Measurements from ENCODE around the gene SEMA4B.

The SEMA4B gene

GRCh38 chr15:90211440-90212143 lies 10.5 kb downstream of the SEMA4B start:
- H3K27me3 ChIP-seq (ENCODE audit: control insufficient read depth, insufficient read depth, low read length), result no peaks in the 10 kb centered on the region
- no peak overlapping the region for H3K9ac ChIP-seq (ENCODE audit: low read length)
- H3K4me3 ChIP-seq (ENCODE audit: low read length), result no peak overlapping the region
- no peaks in the 10 kb centered on the region for H3K4me1 ChIP-seq (ENCODE audit: control insufficient read depth, low read depth, low read length)
- H3K27ac ChIP-seq (ENCODE audit: low read length), result no peak overlapping the region
- no peaks in the 10 kb centered on the region for H3K9me3 ChIP-seq (ENCODE audit: control insufficient read depth, low read depth, low read length)
- H3K36me3 ChIP-seq (ENCODE audit: control insufficient read depth, low read depth, low read length), result peaks cover 8% of the 10 kb centered on the region

- H3K36me3 ChIP-seq (ENCODE audit: control insufficient read depth, low read depth, low read length), result no peaks in the 10 kb centered on the region
- no peak overlapping the region for H3K9ac ChIP-seq (ENCODE audit: low read length)
- H3K9me3 ChIP-seq (ENCODE audit: control insufficient read depth, low read depth, low read length), result no peaks in the 10 kb centered on the region
- H3K4me3 ChIP-seq (ENCODE audit: low read length), result no peak overlapping the region
- no peaks in the 10 kb centered on the region for H3K27me3 ChIP-seq (ENCODE audit: control insufficient read depth, insufficient read depth, low read length)
- H3K4me1 ChIP-seq (ENCODE audit: control insufficient read depth, low read depth, low read length), result no peaks in the 10 kb centered on the region
- no peak overlapping the region for H3K27ac ChIP-seq (ENCODE audit: low read length)
Observed at GRCh38 chr15:90212221-90213098, 11.3 kb downstream of the SEMA4B start.

GRCh38 chr15:90213122-90213817 lies 12.1 kb downstream of the SEMA4B start:
- no peak overlapping the region for H3K9ac ChIP-seq (ENCODE audit: low read length)
- no peak overlapping the region for H3K4me3 ChIP-seq (ENCODE audit: low read length)
- no peaks in the 10 kb centered on the region for H3K9me3 ChIP-seq (ENCODE audit: control insufficient read depth, low read depth, low read length)
- no peaks in the 10 kb centered on the region for H3K4me1 ChIP-seq (ENCODE audit: control insufficient read depth, low read depth, low read length)
- H3K36me3 ChIP-seq (ENCODE audit: control insufficient read depth, low read depth, low read length), result peaks cover 4% of the 10 kb centered on the region
- no peak overlapping the region for H3K27ac ChIP-seq (ENCODE audit: low read length)
- no peaks in the 10 kb centered on the region for H3K27me3 ChIP-seq (ENCODE audit: control insufficient read depth, insufficient read depth, low read length)

- Histone ChIP-seq H3K36me3 (ENCODE audit: control insufficient read depth, low read depth, low read length) (peaks cover 4% of the 10 kb centered on the region), H3K9me3 (ENCODE audit: control insufficient read depth, low read depth, low read length) (no peaks in the 10 kb centered on the region), H3K9ac (ENCODE audit: low read length) (no peak overlapping the region), H3K4me1 (ENCODE audit: control insufficient read depth, low read depth, low read length) (no peaks in the 10 kb centered on the region), H3K4me3 (ENCODE audit: low read length) (no peak overlapping the region), H3K27me3 (ENCODE audit: control insufficient read depth, insufficient read depth, low read length) (no peaks in the 10 kb centered on the region), H3K27ac (ENCODE audit: low read length) (no peak overlapping the region)
Observed at GRCh38 chr15:90213818-90214204, 12.7 kb downstream of the SEMA4B start.

GRCh38 chr15:90214553-90215196 lies 13.5 kb downstream of the SEMA4B start:
- Histone ChIP-seq H3K27ac (ENCODE audit: low read length) (no peak overlapping the region), H3K9me3 (ENCODE audit: control insufficient read depth, low read depth, low read length) (no peaks in the 10 kb centered on the region), H3K9ac (ENCODE audit: low read length) (no peak overlapping the region), H3K4me1 (ENCODE audit: control insufficient read depth, low read depth, low read length) (no peaks in the 10 kb centered on the region), H3K27me3 (ENCODE audit: control insufficient read depth, insufficient read depth, low read length) (no peaks in the 10 kb centered on the region), H3K36me3 (ENCODE audit: control insufficient read depth, low read depth, low read length) (peaks cover 4% of the 10 kb centered on the region), H3K4me3 (ENCODE audit: low read length) (no peak overlapping the region)

GRCh38 chr15:90217671-90218394 lies 16.7 kb downstream of the SEMA4B start:
- Histone ChIP-seq H3K9ac (ENCODE audit: low read length) (no peak overlapping the region), H3K36me3 (ENCODE audit: control insufficient read depth, low read depth, low read length) (peaks cover 4% of the 10 kb centered on the region), H3K27ac (ENCODE audit: low read length) (no peak overlapping the region)

GRCh38 chr15:90219421-90220141 lies 18.5 kb downstream of the SEMA4B start:
- Histone ChIP-seq H3K9me3 (ENCODE audit: control insufficient read depth, low read depth, low read length) (no peaks in the 10 kb centered on the region), H3K9ac (ENCODE audit: low read length) (no peak overlapping the region), H3K4me1 (ENCODE audit: control insufficient read depth, low read depth, low read length) (no peaks in the 10 kb centered on the region), H3K36me3 (ENCODE audit: control insufficient read depth, low read depth, low read length) (peaks cover 19% of the 10 kb centered on the region), H3K4me3 (ENCODE audit: low read length) (no peak overlapping the region), H3K27ac (ENCODE audit: low read length) (no peak overlapping the region), H3K27me3 (ENCODE audit: control insufficient read depth, insufficient read depth, low read length) (no peaks in the 10 kb centered on the region)

More at GRCh38 chr15:90217671-90218394, 16.7 kb downstream of the SEMA4B start:
- Histone ChIP-seq H3K27me3 (ENCODE audit: control insufficient read depth, insufficient read depth, low read length) (no peaks in the 10 kb centered on the region), H3K9me3 (ENCODE audit: control insufficient read depth, low read depth, low read length) (no peaks in the 10 kb centered on the region), H3K4me3 (ENCODE audit: low read length) (no peak overlapping the region), H3K4me1 (ENCODE audit: control insufficient read depth, low read depth, low read length) (no peaks in the 10 kb centered on the region)

- Histone ChIP-seq H3K36me3 (ENCODE audit: control insufficient read depth, low read depth, low read length) (peaks cover 34% of the 10 kb centered on the region), H3K4me1 (ENCODE audit: control insufficient read depth, low read depth, low read length) (no peaks in the 10 kb centered on the region), H3K9ac (ENCODE audit: low read length) (no peak overlapping the region), H3K27ac (ENCODE audit: low read length) (no peak overlapping the region), H3K9me3 (ENCODE audit: control insufficient read depth, low read depth, low read length) (no peaks in the 10 kb centered on the region), H3K27me3 (ENCODE audit: control insufficient read depth, insufficient read depth, low read length) (no peaks in the 10 kb centered on the region), H3K4me3 (ENCODE audit: low read length) (no peak overlapping the region)
Observed at GRCh38 chr15:90221246-90221900, 20.2 kb downstream of the SEMA4B start.

GRCh38 chr15:90222547-90222946 lies 21.4 kb downstream of the SEMA4B start:
- Histone ChIP-seq H3K4me3 (ENCODE audit: low read length) (no peak overlapping the region), H3K9me3 (ENCODE audit: control insufficient read depth, low read depth, low read length) (no peaks in the 10 kb centered on the region), H3K36me3 (ENCODE audit: control insufficient read depth, low read depth, low read length) (peaks cover 34% of the 10 kb centered on the region), H3K9ac (ENCODE audit: low read length) (no peak overlapping the region), H3K4me1 (ENCODE audit: control insufficient read depth, low read depth, low read length) (no peaks in the 10 kb centered on the region), H3K27ac (ENCODE audit: low read length) (no peak overlapping the region), H3K27me3 (ENCODE audit: control insufficient read depth, insufficient read depth, low read length) (no peaks in the 10 kb centered on the region)

Data from iPS-18a (cell line).